HL-60/S4 treated with retinoic acid at 250 ng/mL for 4 days and 3 days (cell line): ENCODE data around the gene GLTP.
"Not testable (repeated sequence)": the region's sequence is repeated elsewhere in the genome, so short reads cannot be mapped to it uniquely, and the experiment has no call there.

ENCODE experiments used
- in situ Hi-C: fragments of 300-500 bp; cut with MboI; formaldehyde crosslinking; loops from 2 replicates; pipeline ENCODE4 v1.7.0; 2022; ENCODE audit warnings: low sequenced_read_pairs

The GLTP gene

DNA sequence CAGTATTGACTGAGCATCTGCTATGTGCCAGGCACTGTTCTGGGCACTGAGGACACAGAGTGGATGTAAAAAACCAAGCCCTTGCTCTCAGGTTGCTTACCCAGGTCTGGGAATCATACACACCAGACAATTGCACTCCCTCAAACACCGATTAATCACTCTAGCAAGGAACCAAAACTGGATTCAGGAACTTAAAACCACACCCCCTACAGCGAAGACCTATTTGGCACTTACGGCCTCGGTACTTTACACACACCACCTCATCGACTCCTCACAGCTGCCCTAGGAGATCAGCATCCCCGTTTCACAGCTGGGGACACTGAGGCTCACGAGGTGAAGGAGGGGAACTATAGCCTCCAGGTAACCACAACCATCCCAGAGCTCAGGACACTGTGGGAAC is 1.6 kb downstream of the GLTP start:
- in situ Hi-C loops, result no loop called here

DNA sequence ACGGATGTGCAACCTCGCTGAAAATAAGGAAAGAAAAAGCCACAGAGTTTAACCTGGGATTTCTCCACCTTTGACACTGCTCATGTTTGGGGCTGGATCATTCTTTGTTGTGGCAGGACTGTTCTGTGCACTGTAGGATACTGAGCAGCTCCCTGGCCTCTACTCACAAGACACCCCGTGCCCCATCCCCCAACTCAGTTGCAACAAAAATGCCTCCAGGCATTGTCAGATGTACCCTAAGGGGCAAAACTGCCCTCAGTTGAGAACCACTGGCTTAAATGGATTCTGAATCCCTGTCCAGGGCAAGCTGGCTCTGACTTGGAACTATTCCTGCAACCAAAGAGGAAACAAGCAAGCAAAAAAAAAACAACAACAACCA is 2.1 kb downstream of the GLTP start:
- in situ Hi-C loops, result no loop called here

DNA sequence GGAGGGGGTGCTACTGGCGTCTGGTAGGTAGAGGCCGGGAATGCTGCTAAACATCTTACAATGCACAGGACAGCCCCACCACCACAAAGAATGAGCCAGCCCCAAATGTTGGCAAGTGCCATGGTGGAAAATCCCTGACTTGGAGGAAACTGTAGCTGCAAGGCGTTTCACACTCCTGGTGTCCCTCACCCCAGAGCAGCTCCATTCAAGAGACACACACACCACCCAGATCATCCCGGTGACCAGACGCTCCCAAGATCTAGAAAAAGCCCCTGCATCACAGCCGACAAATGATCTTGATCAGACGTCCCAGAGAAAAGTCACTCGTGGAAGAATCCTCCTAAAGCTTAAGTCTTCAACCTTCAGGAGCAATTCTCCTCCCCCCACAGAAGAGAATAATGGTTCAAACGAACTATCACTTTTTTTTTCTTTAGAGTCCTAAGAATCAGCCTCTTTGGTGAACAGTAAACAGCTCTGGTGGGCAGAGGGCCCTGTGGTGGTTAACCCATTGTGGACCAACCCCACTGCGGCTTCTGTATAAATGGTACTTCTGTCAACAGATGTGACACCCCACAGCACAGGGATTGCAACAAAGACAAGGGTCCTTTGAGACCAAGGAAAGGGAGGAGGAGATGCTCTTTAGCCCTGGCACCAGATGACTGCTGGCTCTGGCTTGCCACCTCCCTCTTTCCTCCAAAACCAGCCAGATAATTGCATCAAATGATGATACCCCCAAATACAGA is 2.7 kb downstream of the GLTP start:
- in situ Hi-C loops, result no loop called here

DNA sequence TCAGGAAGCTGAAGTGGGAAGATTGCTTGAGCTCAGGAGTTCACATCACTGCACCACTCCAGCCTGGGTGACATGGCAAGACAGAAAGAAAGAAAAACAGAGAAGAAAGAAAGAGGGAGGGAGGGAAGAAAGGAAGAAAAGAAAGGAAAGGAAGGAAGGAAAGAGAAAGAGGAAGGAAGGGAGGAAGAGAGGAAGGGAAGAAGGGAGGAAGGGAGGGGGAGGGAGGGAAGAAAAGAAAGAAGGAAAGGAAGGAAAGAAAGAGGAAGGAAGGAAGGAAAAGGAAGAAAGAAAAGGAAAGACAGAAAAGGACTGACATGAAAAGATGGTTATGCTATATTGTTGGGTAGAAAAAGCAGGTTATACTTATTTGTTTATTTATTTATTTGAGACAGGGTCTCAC is 3.9 kb downstream of the GLTP start:
- in situ Hi-C loops, result no loop called here

DNA sequence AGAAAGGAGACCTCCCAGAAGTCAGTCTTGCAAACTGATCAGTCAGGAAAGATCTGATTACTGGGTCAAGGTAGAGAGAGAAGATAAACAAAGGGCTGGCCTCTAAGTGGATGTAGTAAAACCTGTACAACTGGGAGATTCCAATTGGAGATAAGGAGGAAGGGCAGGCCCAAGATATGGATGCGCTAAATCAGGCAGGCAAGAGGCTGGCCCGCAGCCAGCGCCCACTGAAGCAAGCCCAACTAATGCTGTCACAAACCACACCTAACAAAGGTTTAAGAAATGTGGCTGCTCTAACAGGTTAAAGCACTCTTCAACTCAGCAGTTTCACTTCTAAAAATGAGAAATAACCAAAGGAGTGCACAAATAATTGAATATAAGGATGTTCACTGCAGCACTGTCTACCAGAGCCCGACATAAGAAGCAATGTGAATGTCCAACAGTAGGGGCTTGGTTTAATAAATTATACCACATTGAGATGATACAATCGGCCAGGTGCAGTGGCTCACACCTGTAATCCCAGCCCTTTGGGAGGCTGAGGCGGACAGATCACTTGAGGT is 4.7 kb downstream of the GLTP start:
- in situ Hi-C loops, result no loop called here

GRCh38 chr12:109873653-109874052 is 6.7 kb downstream of the GLTP start:
- in situ Hi-C loops, result no loop called here

- in situ Hi-C loops, result no loop called here
Observed at GRCh38 chr12:109871668-109872314, 8.6 kb downstream of the GLTP start.

DNA sequence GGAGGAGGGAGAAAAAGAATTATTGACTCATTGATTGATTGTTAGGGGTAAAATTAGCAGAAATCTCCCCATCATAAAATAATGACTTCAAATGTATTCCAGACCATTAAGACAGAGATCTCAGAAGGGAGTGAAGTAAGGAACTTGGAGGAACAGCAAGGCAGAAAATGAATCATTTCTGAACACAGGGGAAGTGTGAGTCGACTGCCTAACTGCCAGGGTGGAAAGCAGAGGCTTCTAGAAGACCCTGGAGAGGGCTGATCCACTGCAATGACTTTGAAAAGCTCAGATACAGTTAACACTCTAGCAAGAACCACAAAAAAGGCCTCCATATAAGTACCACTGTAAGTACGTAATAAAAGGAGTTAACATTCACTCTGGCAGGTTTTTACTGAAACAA is 9.7 kb downstream of the GLTP start:
- in situ Hi-C loops, result no loop called here

DNA sequence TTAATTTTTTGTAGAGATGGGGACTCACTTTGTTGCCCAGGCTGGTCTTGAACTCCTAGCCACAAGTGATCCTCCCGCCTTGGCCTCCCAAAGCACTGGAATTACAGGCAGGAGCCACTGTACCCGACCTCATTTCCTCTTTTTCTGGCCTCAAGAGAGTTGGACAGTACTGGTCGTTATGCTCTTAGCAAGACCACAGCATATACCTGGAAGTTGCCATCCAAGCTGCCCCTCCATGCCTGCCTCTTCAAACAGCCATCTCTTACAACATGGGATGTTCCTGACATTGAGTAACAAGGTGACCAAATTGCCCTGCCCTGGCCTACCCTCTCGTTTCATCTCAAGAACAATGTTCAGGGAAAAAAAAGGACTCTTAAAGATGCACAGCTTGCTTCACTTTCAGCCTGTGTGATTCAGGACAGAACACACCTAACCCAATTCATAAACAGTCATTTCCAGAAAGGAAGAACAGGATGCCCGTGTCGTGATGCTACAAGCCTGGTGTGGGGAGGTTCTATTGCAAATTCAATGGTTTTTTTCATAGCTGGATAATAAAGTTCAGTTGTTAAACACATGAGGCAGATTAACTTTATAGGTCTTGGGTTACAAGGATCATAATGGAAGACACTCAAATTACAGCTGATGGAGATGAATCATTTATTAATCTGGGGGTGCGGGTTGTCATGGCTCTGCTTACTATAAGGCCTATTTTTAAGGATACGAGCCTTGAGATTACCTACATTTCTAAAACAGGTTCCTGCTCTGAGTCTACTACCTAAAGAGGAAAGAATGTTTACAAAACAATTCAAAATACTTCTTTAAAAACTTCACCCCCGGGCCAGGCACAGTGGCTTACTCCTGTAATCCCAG is 11.9 kb downstream of the GLTP start:
- in situ Hi-C loops, result no loop called here

GRCh38 chr12:109864916-109865315 is 15.4 kb downstream of the GLTP start:
- in situ Hi-C loops, result no loop called here

DNA sequence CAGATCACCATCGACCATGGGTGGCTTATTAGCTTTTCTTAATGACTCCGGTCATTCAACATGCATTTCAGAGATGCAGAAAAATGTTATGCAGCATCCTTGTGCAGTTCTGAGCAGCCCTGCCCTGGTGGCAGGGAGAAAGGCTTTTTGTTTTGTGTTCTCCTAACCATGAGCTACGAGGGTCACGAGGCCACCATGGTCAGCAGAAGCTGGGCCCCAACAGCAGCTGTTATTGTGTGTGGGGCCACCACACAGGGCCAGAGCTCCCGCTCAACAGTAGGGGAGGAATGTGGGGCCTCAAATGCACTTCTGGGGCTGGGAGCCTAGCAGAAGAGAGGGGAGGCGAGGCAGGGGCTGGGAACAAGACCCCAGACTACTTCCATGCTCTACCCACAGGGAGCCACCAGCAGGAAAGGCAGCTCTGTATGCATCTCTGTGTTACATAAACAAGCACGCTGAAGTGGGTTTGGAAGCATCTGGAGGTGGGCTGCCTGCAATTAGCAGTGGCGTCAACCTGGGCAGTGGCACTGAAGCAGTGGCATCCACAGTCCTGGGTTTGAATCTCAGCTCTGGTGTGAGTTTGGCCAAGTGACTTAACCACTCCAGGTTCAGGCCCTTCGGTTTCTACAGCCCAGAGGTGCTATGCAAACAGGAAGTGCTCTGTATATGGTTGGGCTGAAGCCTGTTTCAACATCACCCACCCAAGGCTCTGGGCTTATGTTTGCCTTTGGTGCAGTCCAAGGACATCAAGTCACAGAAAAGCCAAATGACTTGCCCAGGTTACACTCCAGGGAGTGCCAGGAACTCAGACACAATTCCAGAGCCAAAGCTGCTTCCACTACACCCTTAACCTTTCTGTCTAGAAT is 16.3 kb downstream of the GLTP start:
- in situ Hi-C loops, result no loop called here

- in situ Hi-C loops, result not testable (repeated sequence)
Observed at GRCh38 chr12:109862491-109862890, 17.9 kb downstream of the GLTP start.

GRCh38 chr12:109861689-109862314 is 18.5 kb downstream of the GLTP start:
- in situ Hi-C loops, result no loop called here

- in situ Hi-C loops, result no loop called here
Observed at GRCh38 chr12:109860977-109861376, 19.4 kb downstream of the GLTP start.

GRCh38 chr12:109858764-109859163 is 21.6 kb downstream of the GLTP start:
- in situ Hi-C loops, result no loop called here

- in situ Hi-C loops, result no loop called here
Observed at GRCh38 chr12:109857715-109858114, 22.6 kb downstream of the GLTP start.

- in situ Hi-C loops, result no loop called here
Observed at GRCh38 chr12:109855377-109855776, 25.0 kb downstream of the GLTP start.

DNA sequence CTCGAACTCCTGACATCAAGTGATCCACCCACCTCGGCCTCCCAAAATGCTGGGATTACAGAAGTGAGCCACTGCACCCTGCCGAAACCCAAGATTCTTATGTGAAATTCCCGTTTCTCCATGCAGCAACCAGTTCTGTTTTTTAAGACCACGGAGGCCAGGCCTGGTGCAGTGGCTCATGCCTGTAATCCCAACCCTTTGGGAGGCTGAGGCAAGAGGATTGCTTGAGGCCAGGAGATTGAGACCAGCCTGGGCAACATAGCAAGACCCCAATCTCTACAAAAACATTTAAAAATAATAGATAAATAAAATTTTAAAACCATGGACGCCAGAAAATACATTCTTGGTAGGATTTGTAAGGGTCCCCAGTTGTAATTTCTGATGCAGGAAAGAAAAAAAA is 29.8 kb downstream of the GLTP start:
- in situ Hi-C loops, result not testable (repeated sequence)

GRCh38 chr12:109847142-109847735 is 33.1 kb downstream of the GLTP start:
- in situ Hi-C loops, result no loop called here

DNA sequence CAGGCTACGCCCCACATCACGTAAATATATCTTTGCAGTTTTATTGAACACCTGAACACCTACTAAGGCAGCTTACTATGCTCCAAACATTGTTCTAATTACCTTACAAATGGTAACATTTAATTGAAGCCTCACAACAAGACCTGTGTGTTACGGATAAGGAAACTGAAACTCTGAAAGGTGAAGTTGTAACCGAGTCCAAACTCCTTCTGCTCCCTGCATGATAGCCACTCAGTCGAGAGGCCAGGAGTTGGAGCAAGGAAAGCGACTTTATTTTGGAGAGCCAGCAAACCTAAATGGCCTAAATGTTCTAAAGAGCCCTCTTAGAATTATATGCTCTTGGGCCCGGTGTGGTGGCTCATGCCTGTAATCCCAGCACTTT is 34.5 kb downstream of the GLTP start:
- in situ Hi-C loops, result no loop called here
